HG03139 (cell line): ENCODE results near the gene KLHL25.
"Not testable (repeated sequence)": the region's sequence is repeated elsewhere in the genome, so short reads cannot be mapped to it uniquely, and the experiment has no call there.

Experiments
- ATAC-seq: cut with Tn5 transposase; IDR thresholded peaks from one replicate; pipeline ENCODE4 v1.9.1; 2021; ENCODE audit not compliant: unreplicated experiment

The KLHL25 gene

GRCh38 chr15:85805420-85805819 is 10.7 kb upstream of the KLHL25 start:
- ATAC-seq = no peak

- no peak for ATAC-seq
Observed at GRCh38 chr15:85804481-85805170, 9.9 kb upstream of the KLHL25 start.

- ATAC-seq = not testable (repeated sequence)
Observed at GRCh38 chr15:85802617-85803016, 7.9 kb upstream of the KLHL25 start.

- no peak for ATAC-seq
Observed at GRCh38 chr15:85800478-85801123, 5.9 kb upstream of the KLHL25 start.

- not testable (repeated sequence) for ATAC-seq
Observed at GRCh38 chr15:85796371-85796770, 1.6 kb upstream of the KLHL25 start.

- ATAC-seq = no peak
Observed at GRCh38 chr15:85795337-85796305, 896 bp upstream of the KLHL25 start.

GRCh38 chr15:85793641-85794597 is 806 bp downstream of the KLHL25 start:
- ATAC-seq = peak; percentile 41

- ATAC-seq = no peak
Observed at GRCh38 chr15:85792912-85793590, 1.7 kb downstream of the KLHL25 start.

GRCh38 chr15:85792102-85792731 is 2.5 kb downstream of the KLHL25 start:
- ATAC-seq = no peak

GRCh38 chr15:85789496-85789875 is 5.2 kb downstream of the KLHL25 start:
- ATAC-seq = no peak

- ATAC-seq = no peak
Observed at GRCh38 chr15:85788771-85789495, 5.8 kb downstream of the KLHL25 start.

- no peak for ATAC-seq
Observed at GRCh38 chr15:85786781-85787114, 8.0 kb downstream of the KLHL25 start.

- no peak for ATAC-seq
Observed at GRCh38 chr15:85785887-85786780, 8.6 kb downstream of the KLHL25 start.

GRCh38 chr15:85782064-85782463 is 12.7 kb downstream of the KLHL25 start:
- ATAC-seq = no peak

GRCh38 chr15:85781099-85781498 is 13.6 kb downstream of the KLHL25 start:
- ATAC-seq = no peak

GRCh38 chr15:85780225-85780985 is 14.3 kb downstream of the KLHL25 start:
- no peak for ATAC-seq

GRCh38 chr15:85779249-85779648 is 15.5 kb downstream of the KLHL25 start:
- ATAC-seq = no peak
